ENCODE measurements around the gene TANC2. TPM values are rescaled to one million over a fixed set of nuclear protein-coding genes. Genes with fewer than 3 reads are reported as not detected.

Gene TANC2
- total and polyA plus RNA-seq, 9 of the 15 experiments (the other 6 are each of a cell fraction or from before 2014, with no cell fraction given), result 0.46 to 7.8 (median 4.5) TPM

- 0 out of 4 replicates have a peak, but pooled peaks of 1 of the 2 experiments have one; percentile 35 for TF ChIP-seq TEAD1 (CRISPR knock-in tag; IDR thresholded peaks at IDR 0.05)
- TF ChIP-seq KLF16 (IDR thresholded peaks at IDR 0.05), result peak; percentile 28; the same call in 1 of the 2 replicates
- TF ChIP-seq TCF7L2 (IDR thresholded peaks at IDR 0.05; ENCODE audit: low read depth, low read length), result no peak
- no peak for TF ChIP-seq HDAC1 (IDR thresholded peaks at IDR 0.05)
- no peak for TF ChIP-seq EP400 (IDR thresholded peaks at IDR 0.05)
- TF ChIP-seq ARID1B (IDR thresholded peaks at IDR 0.05), result peak; percentile 69
- TF ChIP-seq ZMIZ1 (IDR thresholded peaks at IDR 0.05; ENCODE audit: low read depth in 2 of 2, low read length in 2 of 2), result no peak
- TF ChIP-seq HMGN3 (IDR thresholded peaks at IDR 0.05; ENCODE audit: borderline replicate concordance, extremely low read depth, insufficient read length, low read depth, low read length), result no peak
- TF ChIP-seq PATZ1 (CRISPR knock-in tag; IDR thresholded peaks at IDR 0.05; ENCODE audit: borderline replicate concordance), result no peak
- peak; percentile 36; the same call in 1 of the 2 replicates for TF ChIP-seq CTBP1 (IDR thresholded peaks at IDR 0.05; ENCODE audit: borderline replicate concordance)
- TF ChIP-seq MBD2 (IDR thresholded peaks at IDR 0.05; ENCODE audit: borderline replicate concordance, low read depth), result no peak
- TF ChIP-seq ZNF778 (CRISPR knock-in tag; IDR thresholded peaks at IDR 0.05), result no peak
- no peak for TF ChIP-seq STAT5A (IDR thresholded peaks at IDR 0.05; ENCODE audit: borderline replicate concordance, low read length)
- no peak for TF ChIP-seq GATA2 (CRISPR knock-in tag; IDR thresholded peaks at IDR 0.05)
Measured at GRCh38 chr17:62916684-62917571, 49.1 kb upstream of the TANC2 start (continued).
